Stimulated activated CD4-positive, alpha-beta T cell treated with anti-CD3 and anti-CD28 coated beads, TNF-alpha, amount 100 ng/mL, for 24 hours (primary cell): ENCODE data around the gene CLRN1.

Experiments used
- DNase-seq, 3 experiments: peaks; one replicate each; pipeline ENCODE4 v3.0.0-alpha.2; 2020; ENCODE audit warnings: low read depth in 3 of 3

Gene CLRN1

DNA sequence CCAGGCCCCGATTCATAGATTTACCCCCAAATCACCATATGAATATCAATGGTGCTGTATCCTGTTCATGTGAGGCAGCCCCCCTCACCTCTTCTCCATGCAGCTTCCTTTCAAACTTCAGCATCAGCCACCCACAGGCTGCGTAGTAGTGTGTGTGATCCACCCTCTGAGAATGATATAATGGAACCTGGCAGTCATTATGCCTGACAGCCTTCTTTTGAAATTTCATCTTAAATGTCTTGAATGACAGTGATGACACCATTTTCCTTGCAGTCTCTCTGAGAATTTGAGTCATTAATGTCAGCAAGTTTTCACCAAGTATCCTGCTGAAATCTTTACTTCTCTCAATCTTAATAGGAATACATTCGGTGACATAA lies 3.5 kb upstream of the CLRN1 start:
- no peak for DNase-seq

- no peak for DNase-seq
These were observed 2.8 kb upstream of the CLRN1 start for GRCh38 chr3:150975086-150975991.

DNA sequence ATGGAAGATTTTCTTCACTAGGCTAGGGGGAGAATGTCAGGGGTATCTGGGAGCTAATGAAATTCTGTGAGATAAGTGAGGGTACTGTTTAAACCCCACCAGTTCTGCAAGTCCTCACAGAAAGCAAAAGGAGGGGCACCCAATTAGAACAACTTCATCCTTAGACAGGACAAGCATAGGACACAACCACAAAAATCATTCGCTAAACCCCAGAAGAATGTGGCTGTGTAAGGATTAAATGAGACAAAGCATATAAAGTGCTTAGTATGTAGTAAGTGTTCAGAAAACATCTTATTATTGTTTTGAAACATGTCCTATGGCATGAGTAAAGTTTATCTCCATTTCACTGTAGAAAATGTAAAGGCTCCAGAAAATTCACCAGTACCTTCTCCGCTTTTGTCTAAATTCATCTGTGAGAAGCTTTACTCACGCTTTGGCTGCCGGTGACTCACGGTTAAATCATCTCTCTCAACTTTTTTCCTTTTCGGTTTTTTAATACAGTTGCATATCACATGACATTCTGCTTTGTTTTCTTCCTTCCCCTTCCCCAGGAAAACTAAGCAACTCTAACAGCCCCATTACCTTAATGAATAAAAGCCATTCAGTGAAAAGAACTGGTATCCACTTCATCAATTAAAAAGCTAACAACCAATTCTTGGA lies 1.7 kb downstream of the CLRN1 start:
- no peak for DNase-seq

DNA sequence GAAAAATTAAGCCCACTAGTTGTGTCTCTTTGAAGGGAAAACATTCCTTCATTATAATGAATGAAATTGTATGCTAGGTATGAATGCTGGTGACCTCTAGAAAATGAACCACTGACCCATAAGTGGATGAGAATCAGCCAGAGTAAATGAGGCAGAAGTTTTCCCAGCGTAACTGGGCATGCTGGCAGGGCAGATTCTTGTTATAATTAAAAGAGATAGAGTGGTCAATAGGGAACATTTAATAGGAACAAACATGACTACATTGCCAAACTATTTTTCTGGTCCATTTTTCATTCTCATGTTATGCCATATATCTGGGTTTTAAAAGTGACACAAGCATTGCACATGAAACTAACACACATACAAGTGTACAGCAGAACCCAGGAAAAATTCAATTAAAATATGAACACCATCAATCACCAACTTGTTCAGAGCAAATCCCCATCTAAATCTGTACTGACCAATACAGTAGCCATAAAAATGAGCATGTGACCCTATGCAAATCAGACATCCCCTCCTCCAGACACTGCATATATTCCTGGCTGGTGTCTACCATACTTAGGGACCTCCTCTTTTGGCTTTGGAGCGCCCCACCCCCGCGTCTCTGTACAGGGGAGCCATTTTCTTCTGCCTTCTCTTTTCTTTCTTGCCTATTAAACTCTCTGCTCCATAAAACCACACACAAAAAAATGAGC lies 4.0 kb downstream of the CLRN1 start:
- no peak for DNase-seq

- DNase-seq: no peak
These were observed 7.1 kb downstream of the CLRN1 start for GRCh38 chr3:150965436-150965835.

DNA sequence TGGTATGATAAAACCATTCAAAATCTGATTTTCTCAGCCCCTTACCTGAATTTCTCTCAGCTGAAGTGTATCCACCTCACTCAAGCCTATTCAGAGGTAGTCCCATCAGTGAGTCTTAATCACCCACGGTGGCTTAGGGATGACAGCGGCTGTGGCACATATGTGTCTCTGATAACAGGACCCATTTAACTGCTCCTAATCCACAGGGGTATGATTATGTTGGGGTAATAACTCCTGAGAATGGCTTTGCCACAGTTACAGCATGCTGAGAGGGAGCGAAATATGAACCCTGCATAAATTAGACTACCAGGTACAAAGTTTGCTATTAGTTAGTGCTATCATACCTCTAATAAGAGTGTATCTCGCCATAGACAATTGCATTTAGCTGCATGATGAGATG lies 10.6 kb downstream of the CLRN1 start:
- DNase-seq: no peak

GRCh38 chr3:150960708-150961684 lies 11.5 kb downstream of the CLRN1 start:
- DNase-seq: no peak

GRCh38 chr3:150958683-150959082 lies 13.8 kb downstream of the CLRN1 start:
- DNase-seq: no peak

- no peak for DNase-seq
These were observed 16.2 kb downstream of the CLRN1 start for GRCh38 chr3:150956376-150956775.

DNA sequence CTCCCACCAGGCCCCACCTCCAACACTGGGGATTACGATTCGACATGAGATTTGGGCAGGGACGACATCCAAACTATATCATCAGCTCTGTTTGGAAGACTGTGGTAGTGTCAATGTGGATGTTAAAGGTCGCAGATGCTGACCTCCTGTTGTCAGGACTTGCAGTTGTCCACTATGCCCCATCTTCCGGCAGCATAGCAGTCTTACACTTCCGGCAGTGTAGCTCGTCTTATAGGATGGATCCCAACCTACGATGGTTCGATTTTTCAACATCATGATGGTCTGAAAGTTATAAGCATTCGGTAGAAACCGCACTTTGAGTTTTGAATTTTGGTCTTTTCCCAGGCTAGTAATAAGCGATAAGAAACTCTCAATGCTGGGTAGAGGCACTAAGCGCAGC lies 20.6 kb downstream of the CLRN1 start:
- no peak for DNase-seq

- no peak for DNase-seq
These were observed 27.1 kb downstream of the CLRN1 start for GRCh38 chr3:150945226-150946032.

GRCh38 chr3:150942221-150942620 lies 30.3 kb downstream of the CLRN1 start:
- no peak for DNase-seq

- no peak for DNase-seq
These were observed 35.8 kb downstream of the CLRN1 start for GRCh38 chr3:150936693-150937092.

DNA sequence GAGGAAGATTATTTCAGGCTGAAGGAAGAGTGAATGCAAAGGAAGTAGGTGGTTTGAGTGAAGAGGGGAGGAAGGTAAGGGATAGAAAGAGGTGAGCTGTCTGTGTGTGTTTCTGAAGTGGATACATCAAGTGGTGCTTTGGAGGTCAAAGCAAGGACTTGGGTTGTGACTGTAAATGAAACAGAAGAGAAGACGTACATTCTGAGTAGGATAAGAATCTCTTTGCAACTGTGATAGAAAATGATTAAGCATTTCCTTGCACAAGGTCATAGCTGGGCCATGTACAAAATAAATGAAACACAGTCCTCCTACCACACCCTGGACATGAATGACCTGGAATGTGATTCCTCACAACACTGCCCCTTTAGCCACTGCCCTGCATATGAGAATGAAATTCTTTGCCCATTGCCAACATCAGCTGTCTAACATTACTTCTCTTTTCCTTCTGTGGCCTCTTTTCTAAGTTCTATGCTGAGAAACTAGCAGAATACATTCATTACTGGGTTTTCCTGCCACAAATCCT lies 39.0 kb downstream of the CLRN1 start:
- no peak for DNase-seq

GRCh38 chr3:150931745-150932144 lies 40.8 kb downstream of the CLRN1 start:
- no peak for DNase-seq

GRCh38 chr3:150930839-150931238 lies 41.7 kb downstream of the CLRN1 start:
- no peak for DNase-seq

DNA sequence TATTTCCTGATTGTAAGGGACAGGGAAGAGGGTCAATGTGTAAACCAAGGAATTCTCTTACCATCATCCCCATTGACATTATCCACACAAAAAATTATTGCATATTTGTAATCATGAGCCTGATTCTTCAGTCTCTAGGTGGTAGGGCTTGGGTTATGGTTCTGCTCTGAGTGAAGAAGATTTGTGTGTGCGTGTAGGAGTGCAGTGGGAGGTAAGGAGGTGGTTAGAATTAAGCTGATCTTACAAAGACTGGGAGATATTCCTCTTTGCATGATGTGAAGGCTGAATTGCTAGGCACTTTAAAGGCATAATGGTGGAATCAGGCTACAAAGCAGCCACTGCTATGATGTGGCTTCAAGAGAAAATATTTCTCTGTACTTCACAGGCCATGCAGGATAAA lies 44.3 kb downstream of the CLRN1 start:
- no peak for DNase-seq

DNA sequence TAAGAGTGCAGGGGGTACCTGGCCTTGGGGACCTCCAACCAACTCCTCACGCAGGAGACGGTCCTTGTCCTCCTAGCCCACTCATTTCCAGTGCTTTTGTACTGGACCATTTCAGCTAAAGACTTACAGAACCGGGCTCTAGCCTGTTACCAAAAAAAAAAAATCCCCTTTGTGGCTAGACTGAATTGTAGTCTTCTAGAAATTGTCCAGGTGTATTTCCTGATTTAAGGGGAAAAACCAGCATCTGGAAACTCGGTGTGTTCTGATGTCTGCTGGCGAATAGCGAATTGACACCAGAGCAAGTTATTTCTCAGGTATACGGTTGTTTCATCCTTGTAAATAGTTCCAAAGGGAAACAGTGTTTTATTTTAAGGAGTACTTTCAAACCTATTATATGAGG lies 46.2 kb downstream of the CLRN1 start:
- DNase-seq: no peak

GRCh38 chr3:150925751-150926201 lies 46.8 kb downstream of the CLRN1 start:
- peak; percentile 11 to 62 (median 22) for DNase-seq

DNA sequence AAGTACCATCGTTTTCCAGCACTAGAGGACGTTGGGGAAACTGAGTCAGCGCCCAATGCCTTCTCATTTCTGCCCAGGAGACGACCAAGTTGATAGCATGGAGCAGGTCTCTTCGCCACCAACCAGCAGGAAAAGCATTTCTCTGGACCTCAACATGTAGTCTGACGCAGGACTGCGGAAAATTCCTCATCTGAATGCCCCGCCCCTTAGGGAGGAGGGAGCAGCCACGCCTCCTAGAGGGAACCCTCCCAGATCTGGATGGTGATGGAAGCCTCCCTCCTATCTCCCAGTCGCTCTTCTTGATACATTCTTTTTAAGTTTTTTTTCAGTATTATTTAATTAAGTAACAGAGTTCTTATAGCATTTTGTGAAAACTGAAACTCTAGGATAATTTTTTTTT lies 49.9 kb downstream of the CLRN1 start:
- DNase-seq: no peak
